HS-27A (cell line): Measurements from ENCODE around the gene ISOC2.
"Not testable (repeated sequence)": the region's sequence is repeated elsewhere in the genome, so short reads cannot be mapped to it uniquely, and the experiment has no call there.

Experiments used
- DNase-seq: peaks from one replicate; pipeline ENCODE4 v3.0.0-alpha.2; 2012; ENCODE audit warnings: low read depth, missing footprints

The ISOC2 gene, protein sequence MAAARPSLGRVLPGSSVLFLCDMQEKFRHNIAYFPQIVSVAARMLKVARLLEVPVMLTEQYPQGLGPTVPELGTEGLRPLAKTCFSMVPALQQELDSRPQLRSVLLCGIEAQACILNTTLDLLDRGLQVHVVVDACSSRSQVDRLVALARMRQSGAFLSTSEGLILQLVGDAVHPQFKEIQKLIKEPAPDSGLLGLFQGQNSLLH

DNA sequence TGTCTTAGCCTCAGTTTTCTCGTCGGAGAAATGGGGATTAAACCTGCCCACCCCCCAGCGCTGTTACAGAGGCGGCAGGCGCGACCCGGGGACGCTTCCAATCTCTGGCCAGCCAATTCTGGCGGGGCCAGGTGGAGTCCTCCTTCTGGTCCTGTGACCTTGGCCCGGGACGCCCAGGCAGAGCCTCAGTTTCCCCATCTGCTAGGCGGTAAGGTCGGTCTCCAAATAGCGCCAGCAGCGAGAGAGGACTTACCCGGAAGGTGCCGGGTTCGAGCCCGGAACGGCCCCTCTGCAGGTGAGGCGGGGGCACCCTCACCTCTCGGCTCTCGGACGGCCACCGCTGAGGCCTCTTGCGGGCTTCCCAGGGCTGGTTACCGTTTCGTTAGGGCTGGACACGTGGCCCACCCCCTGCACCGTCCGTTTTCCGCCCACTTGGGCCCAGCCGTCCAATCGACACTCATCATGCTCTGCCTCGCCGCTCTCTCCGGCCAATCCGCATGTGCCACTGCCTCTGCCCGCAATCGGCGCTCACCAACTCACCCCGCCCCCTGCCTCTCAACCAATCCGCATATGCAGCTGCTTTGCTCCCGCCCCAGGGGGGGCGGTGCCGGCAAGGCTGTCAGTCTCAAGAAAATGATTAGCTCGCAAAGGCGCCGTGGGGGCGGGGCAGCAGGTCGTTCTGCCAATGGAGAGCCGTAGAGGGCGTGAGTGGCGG, at the start of gene ISOC2:
Gene ISOC2 (minus strand): TSS at position 384 of the 715 bp plus-strand sequence. CDS start 5,156 bp downstream, outside the sequence.
- peak; percentile 100 for DNase-seq

- no peak for DNase-seq
Observed at GRCh38 chr19:55508120-55508519, 46.7 kb upstream of the ISOC2 start.

DNA sequence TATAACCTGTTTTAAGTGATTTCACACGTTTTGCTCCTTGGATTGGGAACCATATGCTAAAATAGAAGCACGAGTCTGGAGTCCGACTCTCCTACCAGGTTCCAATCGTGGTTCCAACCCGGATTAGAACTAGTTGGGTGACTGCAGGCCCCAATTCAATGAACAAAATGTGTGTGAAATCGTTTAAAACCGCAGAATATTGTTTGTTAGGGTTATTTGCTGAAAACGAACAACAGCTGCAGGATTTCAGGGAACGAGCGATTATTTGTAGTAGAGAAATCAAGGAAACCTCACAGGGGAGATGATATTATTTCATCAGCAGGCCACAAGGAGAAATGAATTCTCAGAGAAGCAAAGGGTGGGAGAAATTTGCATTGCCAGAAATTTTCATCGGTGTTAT, 43.5 kb upstream of the ISOC2 start:
- DNase-seq: no peak

DNA sequence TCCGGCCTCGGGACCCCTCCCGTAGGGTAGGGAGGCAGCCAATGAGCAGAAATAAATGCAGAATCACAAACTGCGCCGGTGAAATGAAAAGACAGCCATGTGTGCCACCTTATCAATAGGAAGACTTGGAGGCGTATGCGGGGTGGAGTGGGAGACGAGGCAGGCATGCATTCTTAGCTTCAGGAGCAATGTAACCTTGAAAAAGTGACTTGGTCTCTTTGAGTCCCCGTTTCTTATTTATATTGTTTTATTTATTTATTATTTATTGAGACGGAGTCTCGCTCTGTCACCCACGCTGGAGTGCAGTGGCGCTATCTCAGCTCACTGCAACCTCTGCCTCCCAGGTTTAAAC, 42.8 kb upstream of the ISOC2 start:
- no peak for DNase-seq

DNA sequence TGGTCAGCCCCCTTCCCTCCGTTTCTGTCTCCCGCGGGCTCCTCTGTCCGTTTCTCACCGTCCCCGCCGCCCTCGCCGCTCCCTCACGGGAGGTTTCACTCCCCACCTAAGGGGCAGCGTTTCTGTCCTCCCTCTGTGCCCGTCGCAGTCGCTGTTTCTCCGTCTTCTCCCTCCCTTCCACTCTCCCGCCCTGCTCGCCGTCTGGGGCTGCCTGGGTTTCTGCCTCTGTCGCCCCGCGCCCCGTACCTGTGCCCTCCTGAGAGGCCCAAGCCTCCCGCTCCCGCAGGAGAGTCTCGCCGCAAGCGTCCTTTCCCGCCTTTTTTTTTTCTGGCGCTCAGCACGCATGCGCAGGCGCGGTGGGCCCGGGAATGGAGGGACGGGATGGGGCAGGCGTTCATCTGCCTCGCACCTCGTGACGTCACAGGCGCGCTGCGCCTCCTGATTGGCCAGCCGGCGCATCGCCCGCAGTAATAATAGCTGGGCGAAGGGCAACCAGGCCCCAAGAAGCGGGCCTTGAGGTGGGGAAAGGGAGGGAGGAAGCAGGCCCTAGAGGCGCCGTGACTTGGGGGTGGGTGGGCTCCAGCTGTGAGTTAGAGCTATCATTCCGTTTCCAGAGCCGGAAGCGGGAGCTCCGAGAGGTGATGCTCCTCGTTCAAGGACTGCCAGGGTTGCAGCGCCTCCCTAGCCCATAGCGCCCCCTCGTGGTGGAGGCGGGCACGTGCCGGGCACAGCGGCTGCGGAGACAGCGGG, 42.2 kb upstream of the ISOC2 start:
- peak; percentile 95 for DNase-seq

DNA sequence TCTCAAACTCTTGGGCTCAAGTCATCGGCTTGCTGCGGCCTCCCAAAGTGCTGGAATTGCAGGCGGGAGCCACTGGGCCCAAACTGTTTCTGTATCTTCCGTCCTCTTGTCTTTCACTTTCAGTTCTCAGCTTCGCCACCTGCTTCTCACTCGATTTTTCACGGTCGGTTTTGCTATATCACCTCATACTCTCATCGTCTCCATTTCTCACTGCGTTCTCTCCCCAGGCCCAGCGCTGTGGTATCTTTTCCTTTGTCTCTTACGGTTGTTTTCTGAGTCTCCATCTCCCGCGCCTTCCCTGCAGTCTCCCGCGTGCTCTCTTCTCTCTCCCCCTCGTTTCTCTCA, 41.7 kb upstream of the ISOC2 start:
- DNase-seq: no peak

GRCh38 chr19:55502197-55502952, 40.9 kb upstream of the ISOC2 start:
- DNase-seq: no peak

DNA sequence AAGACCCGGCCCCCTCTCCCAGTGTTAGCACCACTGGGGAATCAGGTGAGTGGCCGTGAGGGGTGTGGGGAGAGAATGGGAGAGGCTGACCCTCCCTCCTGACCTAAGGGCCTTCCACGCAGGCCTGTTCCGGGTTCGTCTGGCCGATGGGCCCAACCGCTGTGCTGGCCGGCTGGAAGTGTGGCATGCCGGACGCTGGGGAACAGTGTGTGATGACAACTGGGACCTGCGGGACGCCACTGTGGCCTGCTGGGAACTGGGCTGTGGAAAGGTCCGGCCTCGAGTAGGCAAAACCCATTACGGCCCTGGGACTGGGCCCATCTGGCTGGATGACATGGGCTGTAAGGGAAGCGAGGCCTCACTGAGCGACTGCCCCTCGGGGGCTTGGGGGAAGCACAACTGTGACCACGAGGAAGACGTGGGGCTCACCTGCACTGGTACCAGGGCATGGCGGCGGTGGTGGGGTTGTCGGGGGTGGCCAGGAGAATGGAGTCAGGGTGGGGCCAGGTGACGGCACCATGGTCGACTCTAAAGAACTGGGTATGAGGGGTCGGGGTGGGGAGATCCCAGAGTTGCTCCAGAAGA, 39.0 kb upstream of the ISOC2 start:
- no peak for DNase-seq

GRCh38 chr19:55498246-55498840, 36.9 kb upstream of the ISOC2 start:
- DNase-seq: no peak

GRCh38 chr19:55497763-55498162, 36.3 kb upstream of the ISOC2 start:
- DNase-seq: no peak

DNA sequence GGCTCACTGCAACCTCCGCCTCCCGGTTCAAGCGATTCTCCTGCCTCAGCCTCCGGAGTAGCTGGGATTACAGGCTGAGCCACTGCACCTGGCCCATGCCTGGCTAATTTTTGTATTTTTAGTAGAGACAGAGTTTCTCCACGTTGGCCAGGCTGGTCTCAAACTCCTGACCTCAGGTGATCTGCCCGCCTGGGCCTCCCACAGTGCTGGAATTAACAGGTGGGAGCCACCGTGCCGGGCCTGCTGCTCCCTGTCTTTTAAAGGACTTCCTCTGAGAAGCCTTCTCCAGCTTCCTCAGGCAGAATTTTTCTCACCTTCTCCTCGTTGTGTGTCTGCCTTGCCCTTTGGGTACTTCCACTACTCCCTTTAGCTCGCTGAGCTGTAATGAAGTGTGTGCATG, 35.4 kb upstream of the ISOC2 start:
- not testable (repeated sequence) for DNase-seq

DNA sequence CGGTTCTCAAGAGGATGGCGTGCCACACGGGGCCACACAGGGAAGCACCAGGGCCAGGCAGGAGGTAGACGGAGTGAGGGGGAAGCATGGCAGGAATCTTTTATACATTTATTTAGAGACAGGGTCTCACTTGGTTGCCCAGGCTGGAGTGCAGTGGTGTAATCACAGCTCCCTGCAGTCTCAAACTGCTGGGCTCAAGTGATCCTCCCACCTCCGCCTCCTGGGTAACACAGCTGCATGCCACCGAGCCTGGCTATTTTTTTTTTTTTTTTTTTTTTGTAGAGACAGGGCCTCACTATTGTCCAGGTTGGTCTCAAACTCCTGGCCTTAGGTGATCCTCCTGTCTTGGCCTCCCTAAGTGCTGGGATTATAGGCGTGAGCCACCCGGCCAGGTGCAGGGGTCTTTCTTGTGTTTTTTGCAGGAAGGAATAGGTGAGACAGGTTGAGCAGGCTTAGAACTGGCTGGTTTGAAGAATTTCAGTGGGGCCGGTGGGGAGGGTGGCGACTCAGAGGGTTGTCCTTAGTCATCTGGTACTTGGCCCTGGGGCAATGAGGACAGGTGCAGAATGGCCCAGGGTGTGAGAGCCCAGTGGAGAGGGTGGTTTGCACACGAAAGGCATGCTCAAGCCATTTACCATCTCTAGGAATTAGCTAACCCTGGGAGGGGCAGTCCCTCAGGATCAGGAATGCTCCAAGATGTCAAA, 34.4 kb upstream of the ISOC2 start:
- DNase-seq: no peak

DNA sequence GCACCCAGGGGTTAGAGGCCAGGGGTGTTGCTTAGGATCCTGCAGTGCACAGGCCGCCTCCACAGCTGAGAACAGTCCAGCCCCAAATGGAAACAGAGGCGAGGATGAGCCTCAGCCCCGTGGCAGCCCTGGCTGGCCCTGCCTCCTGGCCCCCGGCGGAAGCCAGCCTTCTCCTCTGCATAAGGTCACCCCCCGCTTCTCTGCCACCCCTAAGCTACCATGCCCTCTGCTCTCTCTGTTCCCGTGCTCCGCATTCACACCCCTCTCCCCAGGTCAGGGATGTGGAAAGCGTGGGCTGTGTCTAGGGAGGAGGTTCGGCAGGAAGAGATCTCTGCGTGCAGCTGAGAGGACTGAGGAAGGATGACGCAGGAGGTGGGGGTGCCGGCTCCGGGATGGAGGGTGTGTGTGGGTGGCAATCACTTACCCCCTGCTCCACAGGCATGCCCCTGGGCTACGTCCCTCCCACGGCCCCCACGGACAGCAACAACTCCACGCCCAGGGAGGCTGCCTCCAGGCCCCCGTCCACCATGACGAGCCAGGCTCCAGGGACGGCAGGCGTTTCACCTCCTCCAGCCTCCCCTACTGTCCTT, 32.8 kb upstream of the ISOC2 start:
- DNase-seq: no peak

DNA sequence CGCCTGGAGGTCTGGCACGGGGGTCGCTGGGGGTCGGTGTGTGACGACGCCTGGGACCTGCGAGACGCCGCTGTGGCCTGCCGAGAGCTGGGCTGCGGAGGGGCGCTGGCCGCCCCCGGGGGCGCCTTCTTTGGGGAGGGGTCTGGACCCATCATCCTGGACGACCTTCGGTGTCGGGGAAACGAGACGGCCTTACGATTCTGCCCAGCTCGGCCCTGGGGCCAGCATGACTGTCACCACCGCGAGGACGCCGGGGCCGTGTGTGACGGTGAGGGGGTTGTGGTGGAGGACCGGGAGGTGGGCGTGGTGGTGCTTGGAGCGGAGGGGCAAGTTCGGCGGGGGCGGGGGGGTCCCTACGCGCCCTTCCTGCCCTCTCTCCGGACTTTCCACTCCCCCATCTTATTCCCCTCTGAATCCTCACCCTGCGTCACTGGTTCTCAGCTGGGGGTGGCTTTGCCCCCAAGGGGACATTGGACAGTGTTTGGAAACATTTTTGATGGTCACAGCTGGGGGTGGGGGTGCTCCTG, 32.3 kb upstream of the ISOC2 start:
- no peak for DNase-seq

DNA sequence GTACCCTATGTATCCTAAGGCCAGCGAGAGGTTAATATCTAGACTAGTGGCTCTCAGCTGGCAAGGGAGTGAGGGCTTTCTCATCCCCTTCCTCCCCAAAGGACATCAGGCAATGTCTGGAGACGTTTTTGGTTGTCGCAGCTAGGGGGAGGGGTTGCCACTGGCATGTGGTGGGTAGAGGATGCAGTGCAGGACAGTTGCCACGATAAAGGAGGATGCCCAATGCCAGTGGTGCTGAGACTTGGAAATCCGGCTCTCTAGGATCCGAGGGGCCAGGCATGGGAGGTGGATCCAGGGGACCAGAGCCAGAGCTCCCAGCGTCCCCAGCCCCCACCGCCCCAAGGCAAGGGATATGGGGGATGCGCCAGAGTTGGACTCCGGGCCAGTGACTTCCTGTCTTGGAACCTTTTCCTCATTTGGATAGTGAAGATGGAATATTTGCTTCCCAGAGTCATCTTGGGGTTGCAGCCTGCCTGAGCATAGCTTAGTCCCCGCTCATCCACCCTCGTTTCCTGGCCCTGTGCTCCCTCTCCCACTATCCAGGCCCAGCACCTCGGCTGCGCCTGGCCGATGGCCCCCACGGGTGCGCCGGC, 31.7 kb upstream of the ISOC2 start:
- DNase-seq: no peak

DNA sequence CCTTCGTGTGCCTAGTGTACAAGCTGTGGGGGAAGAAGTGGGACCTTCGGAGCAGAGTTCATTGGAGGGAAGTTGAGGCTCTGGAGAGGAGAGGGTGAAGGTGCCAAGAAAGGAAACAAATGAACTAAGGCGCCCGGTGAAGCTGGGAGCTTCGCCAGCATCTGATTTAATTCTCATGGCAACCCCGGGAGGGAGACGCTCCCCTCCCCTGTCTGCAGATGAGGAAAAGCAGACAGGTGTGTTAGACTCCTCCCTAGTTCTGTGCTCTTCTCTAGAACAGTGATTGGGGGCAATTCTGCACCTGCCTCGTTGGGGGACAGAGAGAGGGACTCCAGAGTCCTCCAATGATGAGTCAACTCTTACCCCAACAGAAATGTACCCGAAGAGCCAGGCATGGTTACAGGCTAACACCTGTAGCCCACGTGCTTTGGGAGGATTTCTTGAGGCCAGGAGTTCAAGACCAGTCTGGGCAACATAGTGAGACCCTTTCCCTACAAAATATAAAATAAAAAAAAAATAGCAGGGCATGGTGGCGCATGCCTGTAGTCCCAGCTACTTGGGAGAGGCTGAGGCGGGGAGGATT, 31.0 kb upstream of the ISOC2 start:
- no peak for DNase-seq

GRCh38 chr19:55491546-55492360, 30.3 kb upstream of the ISOC2 start:
- no peak for DNase-seq

DNA sequence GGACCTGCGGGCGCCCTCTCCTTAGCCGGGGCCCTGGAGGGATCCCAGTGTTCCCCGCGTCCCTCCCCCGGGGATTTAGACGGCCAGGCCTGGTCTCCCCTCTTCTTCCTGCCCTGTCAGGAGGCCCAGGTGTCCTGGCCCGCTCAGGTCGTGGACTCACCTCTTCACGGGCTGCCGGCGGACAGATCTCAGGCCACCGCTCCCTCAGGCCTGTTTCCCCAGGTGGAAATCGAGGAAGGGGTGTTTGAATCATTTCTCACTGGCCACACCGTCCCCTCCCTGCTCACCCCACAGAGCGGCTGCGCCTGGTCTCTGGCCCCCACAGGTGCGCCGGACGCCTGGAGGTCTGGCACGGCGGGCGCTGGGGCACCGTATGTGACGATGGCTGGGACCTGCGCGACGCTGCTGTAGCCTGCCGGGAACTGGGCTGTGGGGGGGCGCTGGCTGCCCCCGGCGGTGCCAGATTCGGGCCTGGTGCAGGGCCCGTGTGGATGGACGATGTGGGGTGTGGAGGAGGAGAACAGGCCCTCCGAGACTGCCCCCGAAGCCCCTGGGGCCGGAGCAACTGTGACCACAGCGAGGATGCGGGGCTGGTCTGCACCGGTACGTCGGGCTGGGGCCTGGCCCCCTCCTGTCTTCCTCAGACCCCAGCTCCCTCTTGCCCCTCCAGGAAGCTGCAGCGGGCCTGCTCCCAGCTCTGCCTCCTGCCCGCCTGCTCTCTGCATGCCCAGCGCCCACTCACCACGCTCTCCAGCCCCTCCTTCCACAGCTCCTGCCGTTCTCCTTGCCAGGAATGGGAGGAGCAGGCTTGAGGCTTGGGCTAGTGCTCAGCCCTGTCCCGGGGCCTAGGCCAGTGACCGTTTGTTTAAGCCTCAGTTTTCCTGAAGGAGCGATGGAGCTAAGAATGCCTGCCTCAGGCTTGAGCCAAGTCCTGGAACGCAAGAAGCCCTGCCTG, 29.3 kb upstream of the ISOC2 start:
- no peak for DNase-seq
